HCT116 (cell line): ENCODE data around the gene MYO3B. TPM values are rescaled to one million over a fixed set of nuclear protein-coding genes. Genes with fewer than 3 reads are reported as not detected.

Experiments used
- ATAC-seq: fragments of 200-7000 bp; cut with Tn5 transposase; 2 replicates; pipeline ENCODE4 v1.9.1; 2020; ENCODE audit warnings: mild to moderate bottlenecking, moderate library complexity
- BruUV-seq: library from RNA; stranded (reverse); fragments of 400-500 nt; replicated peaks from 2 replicates; lab custom pipeline; 2021; lab: Mats Ljungman, UMichigan
- CTCF ChIA-PET: fragments of 300-600 bp; sonication (Branson Sonifier 250); formaldehyde crosslinking; loops from one replicate; lab custom pipeline; 2021; ENCODE audit warnings: antibody characterized with exemption; lab: Charles Lee
- POLR2A ChIA-PET: fragments of 300-600, 350-600 bp; sonication (Branson Sonifier 250); formaldehyde crosslinking; loops from one replicate; lab custom pipeline; 2021; ENCODE audit warnings: antibody characterized with exemption; lab: Charles Lee
- RAD21 ChIA-PET, 2 experiments: fragments of 300-600 bp; sonication (Branson Sonifier 250); formaldehyde crosslinking; loops; one replicate each; lab custom pipeline; 2023; ENCODE audit warnings: low total read pairs in 2 of 2; ENCODE audit not compliant: uncharacterized antibody in 2 of 2, unreplicated experiment in 2 of 2, low non-redundant PET in 1 of 2; lab: Charles Lee
- DNase-seq: peaks from one replicate; pipeline ENCODE4 v3.0.0-alpha.2; 2010; ENCODE audit warnings: low read depth, low spot score
- H2AFZ ChIP-seq: fragments of 200-600 bp; shearing (Covaris generic), sonication (generic); 2 replicates; pipeline ENCODE4 v1.6.1; 2017; ENCODE audit warnings: low read depth, mixed run types, mixed read lengths, antibody characterized with exemption, low read length; ENCODE audit not compliant: poor library complexity, severe bottlenecking
- H3K27ac ChIP-seq: 2 replicates; pipeline ENCODE4 v1.5.1; 2012; ENCODE audit warnings: low read depth, low read length
- H3K27me3 ChIP-seq: fragments of 200-600 bp; sonication (generic); 2 replicates; pipeline ENCODE4 v1.6.1; 2016; ENCODE audit warnings: mixed run types, low read length, mixed read lengths; ENCODE audit not compliant: insufficient read depth
- H3K36me3 ChIP-seq, 2 experiments: fragments of 200-500 bp in 1 of 2; fragments of 200-600 bp in 1 of 2; sonication (Bioruptor generic) in 1 of 2; sonication (generic) in 1 of 2; 2 replicates each; pipeline versions ENCODE4 v1.5.1 to v1.6.1; 2014 to 2016; ENCODE audit warnings: low read length in 2 of 2, inconsistent platforms in 1 of 2, mixed read lengths in 1 of 2, mixed run types in 1 of 2; ENCODE audit not compliant: insufficient read depth in 2 of 2, control insufficient read depth in 1 of 2
- H3K4me1 ChIP-seq, 2 experiments: fragments of 200-600 bp in 1 of 2; sonication (generic) in 1 of 2; 2 replicates each; pipeline versions ENCODE4 v1.5.1 to v1.6.1; 2012 to 2017; ENCODE audit warnings: low read length in 2 of 2, inconsistent platforms in 1 of 2, mild to moderate bottlenecking in 1 of 2, mixed read lengths in 1 of 2, mixed run types in 1 of 2, moderate library complexity in 1 of 2; ENCODE audit not compliant: insufficient read depth in 2 of 2, control insufficient read depth in 1 of 2
- H3K4me2 ChIP-seq: fragments of 200-600 bp; sonication (generic); 2 replicates; pipeline ENCODE4 v1.6.1; 2017; ENCODE audit warnings: mixed run types, low read length, mixed read lengths
- H3K4me3 ChIP-seq, 2 experiments: fragments of 200-600 bp in 1 of 2; sonication (generic) in 1 of 2; replicated peaks in 1 of 2; 2 replicates each; pipeline ENCODE4 v1.5.1; 2011 to 2016; ENCODE audit warnings: low read length in 2 of 2, control low read depth in 1 of 2, low read depth in 1 of 2, mild to moderate bottlenecking in 1 of 2, mixed read lengths in 1 of 2, mixed run types in 1 of 2
- H3K79me2 ChIP-seq: fragments of 200-600 bp; sonication (generic); 2 replicates; pipeline ENCODE4 v1.6.1; 2017; ENCODE audit warnings: mild to moderate bottlenecking, mixed run types, low read length, moderate library complexity, mixed read lengths; ENCODE audit not compliant: insufficient read depth
- H3K9ac ChIP-seq: fragments of 200-600 bp; sonication (generic); 2 replicates; pipeline ENCODE4 v1.6.1; 2016; ENCODE audit warnings: low read length, mixed read lengths
- H3K9me2 ChIP-seq: fragments of 200-600 bp; sonication (generic), shearing (Covaris generic); 2 replicates; pipeline ENCODE4 v1.6.1; 2017; ENCODE audit warnings: mixed run types, mild to moderate bottlenecking, moderate library complexity; ENCODE audit not compliant: insufficient read depth
- H3K9me3 ChIP-seq, 2 experiments: fragments of 200-500 bp in 1 of 2; fragments of 200-600 bp in 1 of 2; sonication (Bioruptor generic) in 1 of 2; sonication (generic) in 1 of 2; 2 replicates each; pipeline ENCODE4 v1.6.1; 2014 to 2017; ENCODE audit warnings: low read length in 2 of 2, mixed read lengths in 2 of 2, inconsistent platforms in 1 of 2, low read depth in 1 of 2, mild to moderate bottlenecking in 1 of 2, mixed run types in 1 of 2, moderate library complexity in 1 of 2; ENCODE audit not compliant: control insufficient read depth in 1 of 2, insufficient read depth in 1 of 2
- H4K20me1 ChIP-seq: fragments of 200-600 bp; sonication (generic), shearing (Covaris generic); 2 replicates; pipeline ENCODE4 v1.6.1; 2017; ENCODE audit warnings: mixed run types, mild to moderate bottlenecking, moderate library complexity; ENCODE audit not compliant: insufficient read depth
- CTCF ChIP-seq, 3 experiments: fragments of 200-600 bp in 1 of 3; sonication (generic) in 1 of 3; IDR thresholded peaks in 2 of 3; conservative IDR thresholded peaks in 1 of 3; 2 replicates each; pipeline ENCODE4 v1.5.1; 2012 to 2017; ENCODE audit warnings: low read depth in 2 of 3, low read length in 2 of 3, antibody characterized with exemption in 1 of 3, borderline replicate concordance in 1 of 3, control low read depth in 1 of 3, mild to moderate bottlenecking in 1 of 3, mixed read lengths in 1 of 3, mixed run types in 1 of 3, moderate library complexity in 1 of 3; ENCODE audit not compliant: insufficient read depth in 1 of 3
- EGR1 ChIP-seq: IDR thresholded peaks from 2 replicates; pipeline ENCODE4 v1.6.1; 2012; ENCODE audit warnings: low read depth
- ELF1 ChIP-seq: IDR thresholded peaks from 2 replicates; pipeline ENCODE4 v1.6.1; 2012; ENCODE audit warnings: low read depth, borderline replicate concordance
- EZH2 ChIP-seq: fragments of 200-600 bp; sonication (generic); IDR thresholded peaks from 2 replicates; pipeline ENCODE4 v1.6.1; 2017; ENCODE audit warnings: antibody characterized with exemption, mixed run types
- FOSL1 ChIP-seq: IDR thresholded peaks from 2 replicates; pipeline ENCODE4 v1.6.1; 2012; ENCODE audit warnings: low read depth
- JUND ChIP-seq: IDR thresholded peaks from 2 replicates; pipeline ENCODE4 v1.6.1; 2012
- MAX ChIP-seq: IDR thresholded peaks from 2 replicates; pipeline ENCODE4 v1.6.1; 2012
- RAD21 ChIP-seq: IDR thresholded peaks from 2 replicates; pipeline ENCODE4 v1.6.1; 2012; ENCODE audit warnings: low read depth, mild to moderate bottlenecking
- REST ChIP-seq: IDR thresholded peaks from 2 replicates; pipeline ENCODE4 v1.6.1; 2012; ENCODE audit warnings: low read depth
- SIN3A ChIP-seq: IDR thresholded peaks from 2 replicates; pipeline ENCODE4 v1.6.1; 2012; ENCODE audit warnings: low read depth
- SP1 ChIP-seq: IDR thresholded peaks from 2 replicates; pipeline ENCODE4 v1.6.1; 2012; ENCODE audit warnings: low read depth
- ZBTB33 ChIP-seq: IDR thresholded peaks from 2 replicates; pipeline ENCODE4 v1.6.1; 2011; ENCODE audit warnings: mild to moderate bottlenecking, low read length, moderate library complexity; ENCODE audit not compliant: insufficient replicate concordance; ENCODE audit errors: extremely low read depth
- ZFX ChIP-seq: fragments of 450-650 bp; IDR thresholded peaks from 2 replicates; pipeline ENCODE4 v1.6.1; 2017
- ZNF274 ChIP-seq: fragments of 200-500 bp; sonication (Bioruptor generic); IDR thresholded peaks from 2 replicates; pipeline ENCODE4 v1.6.1; 2014; ENCODE audit warnings: mild to moderate bottlenecking, low read depth, low read length, inconsistent platforms
- intact Hi-C: fragments of 100-400 bp; cut with micrococcal nuclease; formaldehyde crosslinking; loops from 2 replicates; pipeline ENCODE4 v1.10.0; 2022
- total RNA-seq: library from RNA; stranded (reverse); gene quantifications from one replicate; pipeline ENCODE4 v1.2.1, GENCODE V29; 2021; ENCODE audit not compliant: unreplicated experiment

MYO3B gene
- total RNA-seq, 1 experiment from 2014 or later, result not detected

GRCh38 chr2:170262343-170262742 is 84.4 kb downstream of the MYO3B start:
- H2AFZ ChIP-seq, result no peak overlapping the region
- no peak overlapping the region for H3K9ac ChIP-seq
- H4K20me1 ChIP-seq, result no peaks in the 10 kb centered on the region
- H3K4me1 ChIP-seq, result no peaks in the 10 kb centered on the region
- no peaks in the 10 kb centered on the region for H3K27me3 ChIP-seq
- intact Hi-C loops, result no loop called here
- no peak for ATAC-seq
- ChIA-PET RAD21 (no interaction called here), CTCF (no interaction called here), POLR2A (no interaction called here)
- no TSS peak for BruUV-seq
- no peak overlapping the region for H3K27ac ChIP-seq
- H3K4me2 ChIP-seq, result no peak overlapping the region
- no peaks in the 10 kb centered on the region for H3K9me3 ChIP-seq
- H3K9me2 ChIP-seq, result no peaks in the 10 kb centered on the region
- H3K79me2 ChIP-seq, result no peaks in the 10 kb centered on the region
- no peak for TF ChIP-seq EZH2
- no peak for TF ChIP-seq SIN3A
- H3K36me3 ChIP-seq, result no peaks in the 10 kb centered on the region
- DNase-seq, result no peak
- no peak overlapping the region for H3K4me3 ChIP-seq

- Histone ChIP-seq H3K4me3 (no peak overlapping the region), H3K79me2 (no peaks in the 10 kb centered on the region), H3K9me3 (no peaks in the 10 kb centered on the region), H3K9me2 (no peaks in the 10 kb centered on the region), H3K4me1 (no peaks in the 10 kb centered on the region), H4K20me1 (no peaks in the 10 kb centered on the region), H3K36me3 (no peaks in the 10 kb centered on the region), H3K9ac (no peak overlapping the region), H3K4me2 (no peak overlapping the region), H3K27ac (no peak overlapping the region), H2AFZ (no peak overlapping the region), H3K27me3 (no peaks in the 10 kb centered on the region)
- RAD21 ChIA-PET, result no interaction called here
- TF ChIP-seq ZNF274 (no peak), ZFX (no peak), ELF1 (no peak), MAX (no peak), SP1 (no peak), ZBTB33 (no peak), FOSL1 (no peak), EGR1 (no peak), SIN3A (no peak), CTCF (IDR thresholded peaks at IDR 0.05 in 2 of 3, conservative IDR thresholded peaks at IDR 0.05 in 1 of 3; ENCODE audit: borderline replicate concordance in 1 of 3, insufficient read depth in 1 of 3, low read depth in 2 of 3, low read length in 2 of 3) (no peak), REST (no peak), RAD21 (no peak), JUND (no peak), EZH2 (no peak)
- no TSS peak for BruUV-seq
- CTCF ChIA-PET, result no interaction called here
- DNase-seq, result no peak
- intact Hi-C loops, result no loop called here
- POLR2A ChIA-PET, result no interaction called here
- ATAC-seq, result no peak
Observed at GRCh38 chr2:170262806-170263205, 84.9 kb downstream of the MYO3B start.
